SU-DHL-6 (cell line): Measurements from ENCODE around the gene PPEF2.

ENCODE experiments used
- H2AFZ ChIP-seq: fragments of 200-600 bp; sonication (generic); 2 replicates; pipeline ENCODE4 v1.6.1; 2014; ENCODE audit warnings: low read depth, mild to moderate bottlenecking, moderate library complexity, mixed read lengths, antibody characterized with exemption, low read length; ENCODE audit not compliant: severe bottlenecking
- H3F3A ChIP-seq: fragments of 200-600 bp; shearing (Covaris generic); 2 replicates; pipeline ENCODE4 v1.6.0; 2016; ENCODE audit warnings: antibody characterized with exemption, mild to moderate bottlenecking; ENCODE audit not compliant: insufficient read depth
- H3K27ac ChIP-seq: fragments of 200-600 bp; sonication (generic); 2 replicates; pipeline ENCODE4 v1.5.1; 2016; ENCODE audit warnings: low read depth, mild to moderate bottlenecking, low read length, moderate library complexity, mixed read lengths
- H3K27me3 ChIP-seq: fragments of 200-600 bp; sonication (generic), shearing (Covaris generic); 2 replicates; pipeline ENCODE4 v1.6.0; 2014; ENCODE audit warnings: mild to moderate bottlenecking, low read length
- H3K36me3 ChIP-seq: fragments of 200-600 bp; sonication (generic); 2 replicates; pipeline ENCODE4 v1.6.1; 2014; ENCODE audit warnings: mild to moderate bottlenecking, low read length, mixed read lengths
- H3K4me2 ChIP-seq: fragments of 300-600, 200-600 bp; shearing (Covaris generic), sonication (generic); 2 replicates; pipeline ENCODE4 v1.6.0; 2014; ENCODE audit warnings: low read length, low read depth, mild to moderate bottlenecking; ENCODE audit not compliant: poor library complexity, severe bottlenecking
- H3K4me3 ChIP-seq: fragments of 200-600 bp; sonication (generic); 2 replicates; pipeline ENCODE4 v1.5.1; 2014; ENCODE audit warnings: antibody characterized with exemption, low read length, mild to moderate bottlenecking, mixed read lengths; ENCODE audit not compliant: insufficient read depth, poor library complexity, severe bottlenecking
- H3K79me2 ChIP-seq: fragments of 200-600 bp; sonication (generic); 2 replicates; pipeline ENCODE4 v1.6.1; 2014; ENCODE audit warnings: mild to moderate bottlenecking, low read length, moderate library complexity; ENCODE audit not compliant: insufficient read depth
- H3K9ac ChIP-seq: fragments of 200-600 bp; sonication (generic); 2 replicates; pipeline ENCODE4 v1.7.0; 2014; ENCODE audit warnings: mild to moderate bottlenecking, low read length
- H3K9me2 ChIP-seq: fragments of 200-600 bp; sonication (generic); replicated peaks from 2 replicates; pipeline ENCODE4 v1.6.1; 2014; ENCODE audit warnings: low read length; ENCODE audit not compliant: insufficient read depth
- H3K9me3 ChIP-seq: fragments of 200-600 bp; sonication (generic); 2 replicates; pipeline ENCODE4 v1.6.1; 2014; ENCODE audit warnings: low read length, mixed read lengths; ENCODE audit not compliant: insufficient read depth
- H4K20me1 ChIP-seq: fragments of 200-600 bp; sonication (generic); 2 replicates; pipeline ENCODE4 v1.6.1; 2014; ENCODE audit warnings: low read depth, mild to moderate bottlenecking, antibody characterized with exemption, low read length, moderate library complexity, mixed read lengths
- CTCF ChIP-seq: fragments of 200-600 bp; sonication (generic); IDR thresholded peaks from one replicate; pipeline ENCODE4 v1.5.1; 2017; ENCODE audit warnings: antibody characterized with exemption, mild to moderate bottlenecking, low read length, moderate library complexity; ENCODE audit not compliant: insufficient read depth, poor library complexity, severe bottlenecking
- EZH2phosphoT487 ChIP-seq: fragments of 200-600 bp; sonication (generic), shearing (Covaris generic); conservative IDR thresholded peaks from 2 replicates; pipeline ENCODE4 v1.6.1; 2018; ENCODE audit warnings: mild to moderate bottlenecking, antibody characterized with exemption, low read length, moderate library complexity, mixed read lengths

Gene PPEF2

GRCh38 chr4:75908555-75908954 lies 6.3 kb upstream of the PPEF2 start:
- no peaks in the 10 kb centered on the region for H3K36me3 ChIP-seq
- no peaks in the 10 kb centered on the region for H3K79me2 ChIP-seq
- no peaks in the 10 kb centered on the region for H3K27me3 ChIP-seq
- no peaks in the 10 kb centered on the region for H3K9me3 ChIP-seq
- H3F3A ChIP-seq: no peaks in the 10 kb centered on the region
- no peak overlapping the region for H3K9ac ChIP-seq
- no peak for TF ChIP-seq EZH2phosphoT487
- no peak for TF ChIP-seq CTCF
- no peak overlapping the region for H3K27ac ChIP-seq
- no peaks in the 10 kb centered on the region for H3K9me2 ChIP-seq
- no peak overlapping the region for H3K4me2 ChIP-seq
- no peaks in the 10 kb centered on the region for H4K20me1 ChIP-seq
- H3K4me3 ChIP-seq: no peak overlapping the region
- no peak overlapping the region for H2AFZ ChIP-seq

- H3K9me3 ChIP-seq: no peaks in the 10 kb centered on the region
- H3K36me3 ChIP-seq: no peaks in the 10 kb centered on the region
- TF ChIP-seq CTCF: no peak
- no peak for TF ChIP-seq EZH2phosphoT487
- H3K79me2 ChIP-seq: no peaks in the 10 kb centered on the region
- H3K4me3 ChIP-seq: no peak overlapping the region
- no peaks in the 10 kb centered on the region for H3F3A ChIP-seq
- H3K9me2 ChIP-seq: no peaks in the 10 kb centered on the region
- H3K27me3 ChIP-seq: no peaks in the 10 kb centered on the region
- no peak overlapping the region for H3K27ac ChIP-seq
- H4K20me1 ChIP-seq: no peaks in the 10 kb centered on the region
- no peak overlapping the region for H3K9ac ChIP-seq
- H3K4me2 ChIP-seq: no peak overlapping the region
- H2AFZ ChIP-seq: no peak overlapping the region
Observed at GRCh38 chr4:75907966-75908365, 5.7 kb upstream of the PPEF2 start.

GRCh38 chr4:75904076-75904475 lies 1.8 kb upstream of the PPEF2 start:
- Histone ChIP-seq H3K27ac (no peak overlapping the region), H3K36me3 (no peaks in the 10 kb centered on the region), H3K79me2 (no peaks in the 10 kb centered on the region), H3K4me2 (no peak overlapping the region), H2AFZ (no peak overlapping the region), H3K9ac (no peak overlapping the region), H3F3A (no peaks in the 10 kb centered on the region), H4K20me1 (no peaks in the 10 kb centered on the region), H3K9me2 (no peaks in the 10 kb centered on the region), H3K27me3 (no peaks in the 10 kb centered on the region), H3K4me3 (no peak overlapping the region), H3K9me3 (no peaks in the 10 kb centered on the region)
- TF ChIP-seq EZH2phosphoT487 (no peak), CTCF (no peak)

GRCh38 chr4:75898536-75898935 lies 3.7 kb downstream of the PPEF2 start:
- H3K27ac ChIP-seq: no peak overlapping the region
- no peak overlapping the region for H3K4me3 ChIP-seq
- H3K79me2 ChIP-seq: no peaks in the 10 kb centered on the region
- H4K20me1 ChIP-seq: no peaks in the 10 kb centered on the region
- no peak overlapping the region for H3K4me2 ChIP-seq
- H3K9me2 ChIP-seq: no peaks in the 10 kb centered on the region
- TF ChIP-seq CTCF (no peak), EZH2phosphoT487 (no peak)
- no peaks in the 10 kb centered on the region for H3K27me3 ChIP-seq
- H3K9ac ChIP-seq: no peak overlapping the region
- H3K9me3 ChIP-seq: no peaks in the 10 kb centered on the region
- H2AFZ ChIP-seq: no peak overlapping the region
- no peaks in the 10 kb centered on the region for H3K36me3 ChIP-seq
- H3F3A ChIP-seq: no peaks in the 10 kb centered on the region
